Measurements from ENCODE around the gene BMP4.
A peak's percentile ranks its signal among the peaks of the same experiment; 100 is the strongest.

The BMP4 gene

DNA sequence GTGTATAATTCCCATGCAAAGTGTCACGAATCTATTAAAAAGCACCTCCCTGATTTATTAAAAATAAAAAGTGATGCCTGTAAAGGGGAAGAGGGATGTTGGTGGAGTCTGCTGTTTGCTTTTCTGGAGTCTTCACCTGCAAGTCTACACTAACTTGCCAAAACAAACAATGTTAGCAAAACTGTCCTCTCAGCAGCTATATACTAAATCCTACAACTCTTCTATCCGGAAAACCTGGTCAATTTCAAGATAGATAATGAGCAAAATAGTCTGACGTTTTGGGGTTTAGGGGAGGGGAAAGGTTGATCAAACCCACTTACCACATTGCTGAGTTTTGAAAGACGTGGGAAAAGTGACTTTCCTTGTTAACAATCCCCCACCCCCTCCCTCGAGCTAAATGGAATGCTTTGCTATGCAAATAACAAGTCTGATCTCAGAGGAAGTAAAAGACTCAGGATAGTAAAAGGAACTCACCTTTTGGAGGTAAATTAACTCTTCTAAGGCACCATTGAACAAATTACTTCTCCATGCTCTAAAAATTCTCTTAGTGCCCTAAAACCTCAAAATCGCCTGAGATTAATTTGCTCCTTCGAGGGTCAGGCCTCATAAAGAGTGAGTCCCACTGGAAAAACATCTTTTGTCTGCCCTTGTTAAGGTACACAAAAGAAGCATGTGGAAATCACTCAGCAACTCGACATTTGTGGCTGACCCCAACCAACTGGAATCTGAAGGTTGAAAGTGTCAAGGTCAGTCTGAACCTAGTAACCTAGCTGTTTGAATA lies 13.5 kb downstream of the BMP4 start:
- ATAC-seq: no peak
- H3K27ac Mint-ChIP-seq: no peak overlapping the region
- H3K9me3 Mint-ChIP-seq: no peaks in the 10 kb centered on the region
- no peak overlapping the region for H3K4me3 Mint-ChIP-seq
- H3K36me3 Mint-ChIP-seq: no peaks in the 10 kb centered on the region
- H3K27me3 Mint-ChIP-seq: peaks cover 54% of the 10 kb centered on the region
- no peaks in the 10 kb centered on the region for H3K4me1 Mint-ChIP-seq

DNA sequence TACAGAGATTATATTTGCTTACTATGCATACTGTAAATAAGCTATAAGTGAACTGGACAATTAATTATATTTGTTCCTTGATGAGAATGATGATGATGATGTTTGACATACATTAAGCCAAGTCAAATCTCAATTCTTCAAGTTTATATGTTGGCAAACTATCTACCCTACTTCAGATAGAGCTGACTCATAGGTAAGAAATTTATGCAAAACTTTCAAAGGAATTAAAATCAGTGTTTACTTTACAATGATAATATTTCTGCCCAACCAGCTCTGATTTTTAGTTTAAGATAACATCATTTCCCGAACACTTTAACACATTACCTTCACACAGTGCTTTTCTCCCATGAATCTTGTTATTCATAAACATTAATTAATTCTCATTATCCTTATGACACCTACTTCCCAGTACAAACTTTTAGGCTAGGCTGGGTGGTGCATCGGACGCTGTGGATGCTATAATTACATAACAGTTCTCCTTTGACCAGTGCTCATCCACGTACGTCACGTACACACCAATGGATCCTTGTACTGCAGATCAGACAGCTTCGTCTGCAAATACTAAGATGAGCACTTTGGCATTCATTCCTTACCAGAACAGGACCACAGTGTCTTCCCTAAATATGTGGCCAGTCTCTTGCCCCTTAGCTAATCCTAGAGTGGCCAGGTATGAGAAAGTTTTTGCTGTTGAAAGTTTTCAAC lies 18.3 kb downstream of the BMP4 start:
- H3K4me3 Mint-ChIP-seq: no peak overlapping the region
- ATAC-seq: no peak
- H3K27me3 Mint-ChIP-seq: peaks cover 8% of the 10 kb centered on the region
- no peaks in the 10 kb centered on the region for H3K9me3 Mint-ChIP-seq
- H3K27ac Mint-ChIP-seq: no peak overlapping the region
- H3K4me1 Mint-ChIP-seq: no peaks in the 10 kb centered on the region
- H3K36me3 Mint-ChIP-seq: no peaks in the 10 kb centered on the region

DNA sequence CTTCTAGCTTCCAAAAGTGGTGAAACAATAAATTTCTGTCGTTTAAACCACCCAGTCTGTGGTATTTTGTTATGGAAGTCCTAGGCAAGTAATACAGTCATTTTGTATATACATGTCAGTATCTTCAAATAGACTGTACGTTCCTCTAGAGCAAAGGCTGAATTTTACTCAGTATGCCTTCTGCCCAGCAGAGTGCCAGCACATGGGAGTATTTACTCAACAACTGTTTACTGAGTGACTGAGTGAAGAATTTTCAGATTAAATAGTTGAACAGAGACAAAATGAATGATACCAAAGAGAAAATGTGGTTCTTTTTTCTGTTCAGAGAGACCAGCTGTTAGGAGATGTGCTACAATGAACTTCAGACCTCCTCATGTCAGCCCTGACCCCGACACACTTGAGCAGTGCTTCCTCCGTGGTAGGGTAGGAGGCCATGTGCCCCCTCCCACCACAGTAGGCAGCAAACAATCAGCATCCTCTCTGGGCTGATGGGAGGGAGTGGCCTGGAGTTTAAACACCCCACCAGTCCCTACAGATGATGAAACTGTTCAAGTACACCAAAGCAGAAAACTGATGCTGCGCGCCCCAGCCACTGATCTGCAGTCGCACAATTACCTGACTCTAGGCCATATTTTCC lies 21.7 kb downstream of the BMP4 start:
- Mint-ChIP-seq H3K4me1 (no peaks in the 10 kb centered on the region), H3K9me3 (no peaks in the 10 kb centered on the region)
- ATAC-seq: peak; percentile 51

DNA sequence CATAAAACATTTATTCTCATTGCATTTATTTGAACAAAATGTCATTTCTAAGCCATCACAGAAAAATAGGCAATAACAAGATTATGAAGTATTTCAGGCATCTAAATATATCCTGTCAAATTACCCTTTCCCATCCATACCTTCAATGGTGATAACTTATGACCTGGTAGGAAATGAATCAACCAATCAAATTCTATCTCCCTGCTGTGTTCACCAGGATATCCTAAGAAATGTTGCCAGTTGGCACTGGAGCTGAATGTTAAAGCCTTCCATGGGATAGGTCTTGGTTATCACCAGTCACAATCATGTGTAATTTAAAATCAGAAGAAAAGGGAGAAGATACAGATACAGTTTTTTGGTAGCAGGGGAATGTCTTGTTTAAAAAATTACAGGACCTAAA lies 23.7 kb downstream of the BMP4 start:
- Mint-ChIP-seq H3K9me3 (no peaks in the 10 kb centered on the region), H3K4me1 (no peaks in the 10 kb centered on the region), H3K27me3 (peaks cover under 1% of the 10 kb centered on the region), H3K36me3 (no peaks in the 10 kb centered on the region), H3K4me3 (no peak overlapping the region), H3K27ac (no peak overlapping the region)
- ATAC-seq: no peak

More for the DNA sequence above, 21.7 kb downstream of the BMP4 start:
- Mint-ChIP-seq H3K4me3 (no peak overlapping the region), H3K27me3 (no peaks in the 10 kb centered on the region), H3K27ac (no peak overlapping the region), H3K36me3 (no peaks in the 10 kb centered on the region)

- H3K27ac Mint-ChIP-seq: no peak overlapping the region
- no peak for ATAC-seq
- H3K36me3 Mint-ChIP-seq: no peaks in the 10 kb centered on the region
- H3K4me1 Mint-ChIP-seq: no peaks in the 10 kb centered on the region
- peaks cover 14% of the 10 kb centered on the region for H3K27me3 Mint-ChIP-seq
- H3K4me3 Mint-ChIP-seq: no peak overlapping the region
- no peaks in the 10 kb centered on the region for H3K9me3 Mint-ChIP-seq
These were observed 26.5 kb downstream of the BMP4 start for GRCh38 chr14:53929871-53930715.

DNA sequence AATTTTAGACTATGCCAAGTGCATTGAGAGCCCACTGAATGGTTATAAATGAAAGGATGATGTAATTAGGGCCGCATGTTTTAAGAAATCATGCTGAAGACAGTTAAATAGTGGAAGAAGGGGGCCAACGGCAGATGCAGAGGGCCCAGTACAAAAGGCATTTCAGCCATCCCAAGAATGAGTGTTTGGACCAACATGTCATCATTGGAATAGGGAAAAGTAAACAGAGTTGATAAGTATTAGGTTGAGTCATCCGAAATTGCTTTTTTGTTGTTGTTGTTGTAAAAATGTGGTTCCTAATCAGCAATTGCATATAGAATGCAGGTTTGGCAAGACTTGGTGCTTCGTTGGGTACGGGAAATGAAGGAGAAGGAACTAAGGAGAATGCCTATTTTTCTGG lies 29.5 kb downstream of the BMP4 start:
- peaks cover 26% of the 10 kb centered on the region for H3K27me3 Mint-ChIP-seq
- no peak for ATAC-seq
- H3K36me3 Mint-ChIP-seq: no peaks in the 10 kb centered on the region

DNA sequence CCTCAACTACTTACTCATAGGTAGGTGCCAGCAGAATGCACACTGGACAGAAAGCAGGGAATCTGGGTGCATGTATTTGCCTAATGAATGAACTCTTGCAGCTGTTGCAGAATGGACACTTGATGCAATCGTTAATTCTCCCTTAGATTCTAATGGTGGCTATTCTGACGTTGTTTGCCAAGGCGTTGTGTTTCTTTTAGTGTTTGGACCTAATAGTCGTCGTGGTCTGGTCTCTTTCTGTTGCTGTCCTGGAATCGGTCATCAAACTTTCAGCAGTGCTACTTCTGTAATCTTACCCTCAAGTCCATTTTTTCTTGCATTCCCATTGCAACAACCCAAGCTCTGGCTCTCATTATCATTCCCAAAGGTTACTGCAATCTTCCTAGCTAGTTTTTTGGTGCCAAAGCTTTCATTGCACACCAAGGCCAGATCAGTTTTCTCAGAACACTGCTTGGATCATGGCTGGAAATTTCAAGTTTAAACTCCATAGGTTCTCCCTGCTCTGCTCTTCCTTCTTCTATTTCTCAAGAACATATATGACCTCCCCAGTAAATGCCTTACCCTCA lies 31.3 kb downstream of the BMP4 start:
- no peak for ATAC-seq
- Mint-ChIP-seq H3K27ac (no peak overlapping the region), H3K27me3 (peaks cover 28% of the 10 kb centered on the region), H3K36me3 (no peaks in the 10 kb centered on the region), H3K4me3 (no peak overlapping the region), H3K9me3 (no peaks in the 10 kb centered on the region), H3K4me1 (no peaks in the 10 kb centered on the region)

More for the DNA sequence above, 29.5 kb downstream of the BMP4 start:
- H3K27ac Mint-ChIP-seq: no peak overlapping the region
- H3K9me3 Mint-ChIP-seq: no peaks in the 10 kb centered on the region
- H3K4me3 Mint-ChIP-seq: no peak overlapping the region
- no peaks in the 10 kb centered on the region for H3K4me1 Mint-ChIP-seq

GRCh38 chr14:53924753-53925152 lies 31.9 kb downstream of the BMP4 start:
- no peaks in the 10 kb centered on the region for H3K9me3 Mint-ChIP-seq
- H3K36me3 Mint-ChIP-seq: no peaks in the 10 kb centered on the region
- H3K4me3 Mint-ChIP-seq: no peak overlapping the region
- no peak for ATAC-seq
- H3K27ac Mint-ChIP-seq: no peak overlapping the region
- H3K4me1 Mint-ChIP-seq: no peaks in the 10 kb centered on the region
- peaks cover 28% of the 10 kb centered on the region for H3K27me3 Mint-ChIP-seq

- peaks cover 13% of the 10 kb centered on the region for H3K27me3 Mint-ChIP-seq
- H3K36me3 Mint-ChIP-seq: no peaks in the 10 kb centered on the region
- no peak overlapping the region for H3K4me3 Mint-ChIP-seq
- ATAC-seq: no peak
- H3K9me3 Mint-ChIP-seq: no peaks in the 10 kb centered on the region
- no peak overlapping the region for H3K27ac Mint-ChIP-seq
- H3K4me1 Mint-ChIP-seq: no peaks in the 10 kb centered on the region
These were observed 35.6 kb downstream of the BMP4 start for GRCh38 chr14:53921027-53921426.

DNA sequence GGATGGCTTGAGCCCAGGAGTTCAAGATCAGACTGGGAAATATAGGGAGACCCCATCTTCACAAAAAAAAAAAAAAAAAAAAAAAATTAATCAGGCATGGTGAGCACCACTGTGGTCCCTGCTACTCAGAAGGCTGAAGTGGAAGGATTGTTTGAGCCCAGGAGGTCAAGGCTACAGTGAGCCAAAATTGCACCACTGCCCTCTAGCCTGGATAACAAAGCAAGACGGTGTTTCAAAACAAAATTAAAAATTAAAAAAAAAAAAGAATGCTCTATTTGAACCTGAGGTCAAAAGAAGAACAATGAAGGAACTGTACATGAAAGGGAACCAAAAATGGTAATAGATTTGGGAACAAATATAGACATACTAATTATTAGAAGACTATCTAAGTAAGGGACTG lies 40.4 kb downstream of the BMP4 start:
- H3K9me3 Mint-ChIP-seq: peaks cover 6% of the 10 kb centered on the region
- no peak overlapping the region for H3K4me3 Mint-ChIP-seq
- H3K27me3 Mint-ChIP-seq: no peaks in the 10 kb centered on the region
- H3K4me1 Mint-ChIP-seq: no peaks in the 10 kb centered on the region
- H3K36me3 Mint-ChIP-seq: no peaks in the 10 kb centered on the region
- no peak for ATAC-seq
- H3K27ac Mint-ChIP-seq: no peak overlapping the region

- Mint-ChIP-seq H3K9me3 (peaks cover 6% of the 10 kb centered on the region), H3K36me3 (no peaks in the 10 kb centered on the region), H3K27me3 (no peaks in the 10 kb centered on the region), H3K27ac (no peak overlapping the region), H3K4me1 (no peaks in the 10 kb centered on the region), H3K4me3 (no peak overlapping the region)
- no peak for ATAC-seq
These were observed 41.1 kb downstream of the BMP4 start for GRCh38 chr14:53915364-53916014.

GRCh38 chr14:53912021-53912420 lies 44.6 kb downstream of the BMP4 start:
- no peak for ATAC-seq
- H3K27me3 Mint-ChIP-seq: no peaks in the 10 kb centered on the region
- peaks cover 8% of the 10 kb centered on the region for H3K9me3 Mint-ChIP-seq
- H3K4me1 Mint-ChIP-seq: no peaks in the 10 kb centered on the region
- no peak overlapping the region for H3K4me3 Mint-ChIP-seq
- H3K36me3 Mint-ChIP-seq: no peaks in the 10 kb centered on the region
- H3K27ac Mint-ChIP-seq: no peak overlapping the region

GRCh38 chr14:53908416-53908815 lies 48.2 kb downstream of the BMP4 start:
- Mint-ChIP-seq H3K4me1 (no peaks in the 10 kb centered on the region), H3K4me3 (no peak overlapping the region), H3K27ac (no peak overlapping the region), H3K27me3 (no peaks in the 10 kb centered on the region), H3K36me3 (no peaks in the 10 kb centered on the region), H3K9me3 (peaks cover 7% of the 10 kb centered on the region)
- ATAC-seq: no peak

- H3K36me3 Mint-ChIP-seq: no peaks in the 10 kb centered on the region
- no peak overlapping the region for H3K4me3 Mint-ChIP-seq
- peaks cover 17% of the 10 kb centered on the region for H3K27me3 Mint-ChIP-seq
- no peaks in the 10 kb centered on the region for H3K4me1 Mint-ChIP-seq
- ATAC-seq: no peak
- peaks cover 5% of the 10 kb centered on the region for H3K9me3 Mint-ChIP-seq
- H3K27ac Mint-ChIP-seq: no peak overlapping the region
These were observed 54.3 kb downstream of the BMP4 start for GRCh38 chr14:53902307-53902706.

Data from stimulated activated memory B cell treated with anti-CD40 and anti-IgM and Interleukin-4, amounts not matched to agents 10 μg/mL and 1 μg/mL and 100 μg/mL, for 72 hours (primary cell).